Choroid plexus epithelial cell (primary cell): ENCODE data around the gene FBN1.

Experiments
- DNase-seq: peaks from one replicate; pipeline ENCODE4 v3.0.0-alpha.2; 2010; ENCODE audit warnings: low read depth
- H3K4me3 ChIP-seq: 2 replicates; pipeline ENCODE4 v1.5.1; 2011; ENCODE audit warnings: low read depth, mild to moderate bottlenecking, control low read depth, low read length, moderate library complexity
- TF ChIP-seq, protein P1 (sequence below): conservative IDR thresholded peaks from 2 replicates; pipeline ENCODE4 v1.5.1; 2011; ENCODE audit warnings: low read depth, mild to moderate bottlenecking, control low read depth, inconsistent platforms, low read length, moderate library complexity

The FBN1 gene

DNA sequence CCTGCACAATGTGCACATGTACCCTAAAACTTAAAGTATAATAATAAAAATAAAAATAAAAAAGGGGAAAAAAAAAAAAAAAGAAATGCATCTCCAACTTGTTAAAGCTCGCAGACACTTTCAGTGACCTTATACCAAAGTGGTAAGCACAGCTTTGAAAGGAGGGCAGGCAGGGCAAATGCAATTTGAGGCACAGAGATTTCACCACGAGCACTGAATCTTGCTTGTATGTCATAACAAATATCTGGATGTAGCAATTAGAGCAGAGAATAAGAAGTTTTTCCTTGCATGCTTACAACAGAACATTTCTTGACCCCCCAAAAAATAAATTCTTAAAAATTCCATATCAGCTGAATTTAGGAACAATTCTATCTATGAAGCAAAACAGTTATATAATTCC is 66.5 kb downstream of the FBN1 start:
- H3K4me3 ChIP-seq = no peak overlapping the region
- no peak for DNase-seq
- TF ChIP-seq, protein P1, sequence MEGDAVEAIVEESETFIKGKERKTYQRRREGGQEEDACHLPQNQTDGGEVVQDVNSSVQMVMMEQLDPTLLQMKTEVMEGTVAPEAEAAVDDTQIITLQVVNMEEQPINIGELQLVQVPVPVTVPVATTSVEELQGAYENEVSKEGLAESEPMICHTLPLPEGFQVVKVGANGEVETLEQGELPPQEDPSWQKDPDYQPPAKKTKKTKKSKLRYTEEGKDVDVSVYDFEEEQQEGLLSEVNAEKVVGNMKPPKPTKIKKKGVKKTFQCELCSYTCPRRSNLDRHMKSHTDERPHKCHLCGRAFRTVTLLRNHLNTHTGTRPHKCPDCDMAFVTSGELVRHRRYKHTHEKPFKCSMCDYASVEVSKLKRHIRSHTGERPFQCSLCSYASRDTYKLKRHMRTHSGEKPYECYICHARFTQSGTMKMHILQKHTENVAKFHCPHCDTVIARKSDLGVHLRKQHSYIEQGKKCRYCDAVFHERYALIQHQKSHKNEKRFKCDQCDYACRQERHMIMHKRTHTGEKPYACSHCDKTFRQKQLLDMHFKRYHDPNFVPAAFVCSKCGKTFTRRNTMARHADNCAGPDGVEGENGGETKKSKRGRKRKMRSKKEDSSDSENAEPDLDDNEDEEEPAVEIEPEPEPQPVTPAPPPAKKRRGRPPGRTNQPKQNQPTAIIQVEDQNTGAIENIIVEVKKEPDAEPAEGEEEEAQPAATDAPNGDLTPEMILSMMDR = no peak

DNA sequence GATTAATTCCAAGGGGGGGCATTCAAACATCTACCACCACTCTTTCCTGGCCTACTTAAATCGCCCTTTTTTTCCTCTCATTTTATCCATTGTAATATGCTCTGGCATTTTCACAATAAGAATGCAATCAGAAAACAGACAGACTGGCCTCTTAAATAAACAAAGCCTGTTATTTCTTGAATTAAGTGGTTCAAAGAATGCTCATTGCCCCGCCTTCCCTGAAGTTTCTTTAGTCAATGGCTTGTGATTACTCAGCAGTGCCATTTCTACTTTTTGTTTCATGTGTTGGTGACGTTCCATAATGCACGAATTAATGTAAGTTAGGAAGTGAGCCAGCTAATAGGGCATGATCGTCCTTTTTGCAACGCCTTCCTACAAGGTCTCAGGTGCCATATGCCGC is 68.0 kb downstream of the FBN1 start:
- no peak overlapping the region for H3K4me3 ChIP-seq
- TF ChIP-seq, protein P1 = no peak
- DNase-seq = no peak

DNA sequence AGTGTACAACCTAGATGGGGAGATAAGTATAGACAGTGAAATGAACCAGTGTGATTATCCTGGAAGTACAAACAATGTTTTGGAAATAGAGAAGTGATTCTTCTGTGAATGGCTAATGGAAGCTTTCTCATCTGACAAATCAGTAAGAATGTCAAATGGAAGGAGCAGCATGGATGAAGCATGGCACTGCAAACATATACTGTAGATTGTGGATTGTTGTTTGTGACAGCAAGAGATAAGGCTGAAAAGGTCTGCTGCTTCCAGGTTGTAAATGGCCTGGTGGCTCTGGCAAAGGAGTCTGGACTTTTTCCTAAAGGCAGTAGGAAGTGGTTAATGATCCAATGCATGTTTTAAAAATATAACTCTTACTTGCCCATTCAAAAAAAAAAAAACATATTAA is 71.3 kb downstream of the FBN1 start:
- no peak overlapping the region for H3K4me3 ChIP-seq
- TF ChIP-seq, protein P1 = no peak
- DNase-seq = no peak

DNA sequence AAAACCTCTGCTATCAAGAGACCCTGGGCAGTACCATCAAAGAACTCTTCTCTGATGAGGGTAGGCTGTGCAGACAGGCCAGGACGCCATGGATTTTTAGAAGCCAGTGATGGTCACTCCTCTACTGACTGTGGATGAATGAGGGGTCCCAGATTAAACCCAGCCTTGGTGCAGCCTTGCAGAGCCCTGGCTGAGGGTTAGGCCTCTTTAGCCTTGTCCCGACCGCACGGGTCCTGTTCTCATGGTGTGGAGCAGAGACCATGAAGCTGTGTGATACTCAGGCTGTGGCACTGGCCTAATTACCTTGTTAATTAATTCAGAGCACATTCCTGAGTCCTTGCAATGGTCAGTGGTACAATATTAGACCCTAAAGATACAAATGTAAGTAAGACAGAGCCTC is 71.7 kb downstream of the FBN1 start:
- TF ChIP-seq, protein P1 = no peak
- no peak overlapping the region for H3K4me3 ChIP-seq
- no peak for DNase-seq

DNA sequence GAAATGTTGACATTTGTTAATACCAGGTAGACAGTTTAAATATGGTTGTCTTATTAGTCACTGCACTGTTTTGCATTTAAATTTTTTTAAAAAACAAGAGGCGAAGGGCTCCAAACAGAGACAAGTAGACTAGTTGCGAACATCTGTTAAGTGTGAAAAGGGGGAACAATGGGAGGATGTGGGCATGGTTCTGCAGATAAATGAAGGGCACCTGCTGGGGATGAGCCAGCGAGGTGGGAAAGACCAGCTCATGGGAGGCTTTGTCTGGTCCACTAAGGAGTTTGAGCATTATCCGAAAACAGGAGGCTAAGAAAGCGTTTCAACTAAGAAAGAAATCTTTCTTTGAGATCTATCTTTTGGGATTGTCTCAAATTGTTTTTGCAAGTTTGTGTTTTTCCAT is 72.7 kb downstream of the FBN1 start:
- H3K4me3 ChIP-seq = no peak overlapping the region
- TF ChIP-seq, protein P1 = no peak
- no peak for DNase-seq

DNA sequence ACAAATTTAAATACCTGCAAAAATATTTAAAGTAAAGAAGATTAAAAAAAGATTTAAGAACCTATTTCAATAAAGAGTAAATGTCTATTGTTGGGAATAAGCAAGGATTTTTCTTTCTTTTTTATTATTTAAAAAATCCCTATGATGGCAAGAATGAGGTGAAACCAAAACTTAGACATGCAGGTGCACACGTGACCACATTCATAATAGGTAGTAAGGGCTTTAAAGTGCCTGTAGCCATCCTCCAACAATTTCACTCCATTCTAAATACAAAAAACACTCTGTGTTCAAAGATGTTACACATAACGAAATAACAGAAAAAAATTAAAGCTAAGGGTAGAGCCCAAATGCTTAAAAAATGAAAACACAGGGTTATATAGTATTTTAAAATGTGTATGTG is 74.0 kb downstream of the FBN1 start:
- no peak overlapping the region for H3K4me3 ChIP-seq
- DNase-seq = no peak
- TF ChIP-seq, protein P1 = no peak

DNA sequence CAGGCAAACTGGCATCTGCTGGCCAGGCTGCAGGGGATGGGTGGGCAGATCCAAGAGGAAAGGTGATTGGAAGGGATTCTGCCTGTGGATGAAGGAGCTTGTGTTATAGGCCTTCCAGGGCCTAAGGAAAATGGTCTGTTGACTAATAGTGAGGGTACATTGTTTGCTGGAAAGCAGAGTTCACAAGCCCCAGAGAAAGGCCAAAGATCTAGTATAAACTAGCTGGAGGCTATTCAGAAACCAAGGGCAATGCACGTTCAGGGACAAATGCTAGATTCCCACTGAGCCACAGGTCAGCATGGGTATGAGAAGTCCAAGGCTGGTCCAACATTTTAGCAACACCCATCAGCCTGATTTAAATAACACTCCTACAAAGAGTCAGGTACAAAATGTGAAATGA is 74.7 kb downstream of the FBN1 start:
- DNase-seq = no peak
- TF ChIP-seq, protein P1 = no peak

More for the DNA sequence above, 74.7 kb downstream of the FBN1 start:
- H3K4me3 ChIP-seq = no peak overlapping the region
